Activated naive CD4-positive, alpha-beta T cell (primary cell): ENCODE results near the gene LSR.
"Not testable (repeated sequence)": the region's sequence is repeated elsewhere in the genome, so short reads cannot be mapped to it uniquely, and the experiment has no call there.

Source experiments
- DNase-seq, 4 experiments: peaks; one replicate each; lab custom pipeline; 2025; lab: John Stamatoyannopoulos, UW

The LSR gene

DNA sequence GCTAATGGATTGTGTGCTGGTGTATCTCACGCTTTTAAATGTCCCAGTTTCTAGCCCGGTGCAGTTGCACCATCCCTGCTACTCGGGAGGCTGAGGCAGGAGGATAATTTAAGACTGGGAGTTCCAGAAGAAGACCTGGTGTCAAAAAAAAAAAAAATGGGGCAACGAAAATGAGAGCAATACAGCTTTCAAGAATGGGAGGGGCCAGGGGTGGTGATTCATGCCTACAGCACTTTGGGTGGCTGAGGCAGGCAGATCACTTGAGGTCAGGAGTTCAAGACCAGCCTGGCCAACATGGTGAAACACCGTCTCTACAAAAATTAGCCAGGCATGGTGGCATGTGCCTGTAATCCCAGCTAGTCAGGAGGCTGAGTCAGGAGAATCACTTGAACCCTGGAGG, 37.3 kb downstream of the LSR start:
- DNase-seq = not testable (repeated sequence)

DNA sequence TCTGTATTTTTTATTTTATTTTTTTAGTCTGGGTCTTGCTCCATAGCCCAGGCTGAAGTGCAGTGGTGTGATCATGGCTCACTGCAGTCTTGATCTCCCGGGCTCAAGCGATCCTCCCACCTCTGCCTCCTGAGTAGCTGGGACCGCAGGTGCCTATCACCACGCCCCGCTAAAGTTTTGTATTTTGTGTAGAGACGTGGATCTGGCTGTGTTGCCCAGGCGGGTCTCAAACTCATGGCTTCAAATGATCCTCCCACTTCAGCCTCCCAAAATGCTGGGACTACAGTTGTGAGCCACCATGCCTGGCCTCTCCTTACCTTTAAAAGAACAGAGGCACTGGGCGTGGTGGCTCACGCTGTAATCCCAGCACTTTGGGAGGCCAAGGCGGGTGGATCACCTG, 38.9 kb downstream of the LSR start:
- DNase-seq = no peak

DNA sequence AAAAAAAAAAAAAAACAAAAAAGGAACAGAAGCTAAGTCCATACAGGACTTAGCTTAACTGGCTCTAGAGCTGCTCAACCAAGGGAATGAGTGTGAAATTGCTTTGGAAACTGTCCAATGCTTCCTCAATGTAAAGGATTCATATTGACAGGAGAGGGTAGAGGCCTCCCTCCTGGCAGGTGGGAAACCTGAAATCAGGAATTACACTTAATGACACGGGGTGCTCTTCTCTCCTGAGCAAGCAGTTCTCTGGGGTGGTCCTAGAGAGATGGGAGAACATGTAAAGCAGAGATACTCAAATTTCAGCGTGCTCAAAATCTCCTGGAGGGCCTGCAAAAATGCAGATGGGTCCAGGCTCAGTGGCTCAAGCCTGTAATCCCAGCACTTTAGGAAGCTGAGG, 39.5 kb downstream of the LSR start:
- no peak for DNase-seq

DNA sequence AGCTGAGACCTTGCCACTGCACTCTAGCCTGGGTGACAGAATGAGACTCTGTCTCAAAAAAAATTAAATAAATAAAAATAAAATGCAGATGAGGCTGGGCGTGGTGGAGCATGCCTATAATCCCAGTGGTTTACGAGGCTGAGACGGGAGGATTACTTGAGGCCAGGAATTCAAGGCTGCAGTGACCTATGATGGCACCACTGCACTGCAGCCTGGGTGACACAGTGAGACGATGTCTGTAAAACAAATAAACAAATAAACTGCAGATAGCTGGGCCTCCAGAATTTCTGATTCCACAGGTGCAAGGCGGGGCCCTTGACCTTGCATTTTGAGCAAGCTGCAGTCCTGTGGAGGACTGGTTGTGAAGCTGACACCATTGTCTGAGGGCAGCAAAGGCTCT, 40.1 kb downstream of the LSR start:
- DNase-seq = no peak

DNA sequence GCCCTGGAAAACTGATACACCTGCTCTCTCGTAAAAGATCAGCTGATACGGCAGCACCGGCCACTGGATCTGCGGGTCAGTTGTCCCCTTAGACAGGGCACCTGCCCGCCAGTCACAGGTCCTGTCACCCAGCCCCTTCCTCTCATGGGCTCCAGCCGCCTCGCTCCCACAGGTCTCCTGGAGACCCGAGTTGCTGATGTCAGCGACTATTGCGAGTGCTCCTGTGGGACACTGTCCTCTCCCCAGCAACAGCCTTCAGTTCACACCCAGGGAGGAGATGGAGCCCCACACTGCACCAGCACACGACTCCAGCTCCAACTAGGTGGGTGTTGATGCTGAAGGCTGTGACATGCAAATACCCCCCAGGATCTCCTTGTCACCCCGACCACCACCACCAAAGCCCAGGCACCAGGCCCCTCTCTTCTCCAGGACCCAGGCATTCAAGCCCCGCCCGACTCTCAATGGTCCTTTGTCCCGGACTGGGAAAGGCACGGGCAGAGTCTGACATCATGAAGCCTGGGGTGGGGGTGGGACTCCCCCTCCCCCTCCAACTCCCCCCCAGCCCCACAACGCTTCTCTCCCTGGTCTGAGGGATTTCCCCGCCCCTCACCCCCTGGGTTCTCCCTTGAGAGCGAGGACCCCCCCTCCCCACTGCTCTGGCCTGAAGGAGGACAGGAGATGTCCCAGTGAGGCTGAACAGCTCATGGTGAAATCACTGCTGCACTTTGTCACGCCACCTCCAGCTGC, 41.8 kb downstream of the LSR start:
- no peak for DNase-seq

DNA sequence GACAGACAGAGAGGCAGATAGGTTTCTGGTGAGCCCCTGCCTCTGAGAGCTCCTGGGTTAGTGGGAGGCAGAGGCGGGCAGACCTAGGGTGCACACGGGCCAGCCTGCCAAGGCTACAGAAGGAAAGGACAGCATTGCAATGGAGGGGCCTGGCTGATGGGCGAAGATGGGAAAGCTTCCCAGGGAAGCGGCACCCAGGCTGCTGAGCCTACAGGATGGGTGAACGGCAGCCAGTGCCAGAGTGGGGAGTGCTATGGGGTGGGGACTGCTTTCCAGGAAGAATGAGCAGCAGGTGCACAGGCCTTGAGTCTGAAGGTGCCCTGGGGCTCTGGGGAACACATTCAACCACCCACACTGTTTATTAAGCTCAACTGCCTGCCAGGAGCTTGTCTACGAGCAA, 42.5 kb downstream of the LSR start:
- no peak for DNase-seq

DNA sequence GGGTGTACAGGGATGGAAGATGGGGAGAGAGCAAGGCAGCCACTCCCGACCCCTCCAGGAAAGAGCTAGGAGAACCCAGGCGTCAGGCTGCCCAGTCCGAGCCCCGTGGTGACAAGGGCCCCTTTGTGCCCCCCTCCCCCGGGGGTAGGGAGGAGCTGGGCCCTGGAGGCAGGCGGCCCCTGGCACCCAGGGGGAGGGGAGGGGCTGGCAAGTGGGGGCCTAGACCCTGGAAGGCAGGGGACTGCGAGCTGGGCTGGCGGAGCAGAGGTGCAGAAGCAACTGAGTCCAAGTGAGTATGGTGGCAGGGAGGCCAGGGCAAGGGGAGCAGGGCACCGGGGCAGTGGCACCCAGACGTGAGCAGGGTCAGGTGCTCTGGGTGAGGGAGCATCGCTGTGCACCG, 43.1 kb downstream of the LSR start, which contains the start of gene MAG:
Gene MAG, plus strand, starts transcription at position 246 of the 400 bp plus-strand sequence. CDS start 3,248 bp downstream, outside the sequence.
- no peak for DNase-seq

DNA sequence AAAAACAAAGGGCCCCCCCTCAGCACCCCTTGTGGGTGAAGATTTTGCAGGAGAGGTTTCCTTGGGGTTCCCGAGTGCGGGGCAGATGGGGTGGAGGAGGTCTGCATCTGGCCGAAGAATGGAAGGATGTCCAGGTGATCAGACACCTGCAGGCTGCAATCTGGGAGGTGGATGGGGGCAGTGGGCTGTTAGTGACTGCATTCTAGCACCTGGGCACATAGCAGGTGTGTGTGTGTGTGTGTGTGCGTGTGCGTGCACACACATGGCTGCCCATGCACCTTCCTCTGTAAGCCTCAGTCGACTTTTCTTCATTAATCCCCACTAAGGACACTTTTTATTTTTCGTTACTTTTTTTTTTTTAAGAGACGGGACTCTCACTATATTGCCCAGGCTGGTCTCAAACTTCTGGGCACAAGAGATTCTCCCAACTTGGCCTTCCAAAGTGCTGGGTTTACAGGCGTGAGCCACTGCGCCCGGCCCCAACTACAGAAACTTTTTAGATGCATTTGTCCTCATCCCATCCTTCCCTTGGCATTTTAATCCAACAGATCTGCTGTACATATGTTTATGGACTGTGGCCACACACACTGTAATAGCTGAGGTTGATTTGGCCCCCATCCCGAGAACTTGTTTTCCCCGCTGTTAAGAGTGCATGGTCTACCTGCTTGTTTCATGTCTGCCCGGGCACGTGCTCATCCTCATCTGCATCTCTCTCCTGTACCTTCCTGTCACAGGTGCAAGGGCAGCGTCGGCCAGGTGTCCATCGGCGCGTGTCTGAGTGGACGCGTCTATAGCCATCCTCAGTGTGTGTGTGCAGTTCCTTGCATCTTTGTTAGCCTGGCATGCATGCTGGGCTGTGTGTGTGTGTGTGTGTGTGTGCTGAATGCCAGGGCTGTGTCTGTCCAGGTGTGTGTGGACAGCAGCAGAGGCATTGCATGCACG, 43.9 kb downstream of the LSR start:
- no peak for DNase-seq

DNA sequence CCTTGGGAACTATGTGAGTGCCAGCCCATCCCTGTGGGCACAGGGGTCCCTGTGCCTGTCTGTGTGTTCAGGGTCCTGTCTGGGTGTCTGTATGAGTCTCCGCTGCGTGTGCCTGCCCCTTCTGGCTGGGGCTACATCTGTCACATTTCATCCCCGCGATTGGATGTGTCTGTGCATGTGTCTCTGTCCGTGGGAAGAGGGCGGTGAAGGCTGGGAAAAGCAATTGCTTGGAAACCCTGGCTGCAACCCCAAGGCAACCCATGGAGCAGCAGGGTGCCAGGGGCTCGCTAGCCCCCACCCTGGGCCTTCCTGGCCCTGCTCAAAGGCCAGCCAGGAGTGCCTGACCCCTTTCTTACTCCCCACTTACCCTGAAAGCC, 44.5 kb downstream of the LSR start:
- no peak for DNase-seq

DNA sequence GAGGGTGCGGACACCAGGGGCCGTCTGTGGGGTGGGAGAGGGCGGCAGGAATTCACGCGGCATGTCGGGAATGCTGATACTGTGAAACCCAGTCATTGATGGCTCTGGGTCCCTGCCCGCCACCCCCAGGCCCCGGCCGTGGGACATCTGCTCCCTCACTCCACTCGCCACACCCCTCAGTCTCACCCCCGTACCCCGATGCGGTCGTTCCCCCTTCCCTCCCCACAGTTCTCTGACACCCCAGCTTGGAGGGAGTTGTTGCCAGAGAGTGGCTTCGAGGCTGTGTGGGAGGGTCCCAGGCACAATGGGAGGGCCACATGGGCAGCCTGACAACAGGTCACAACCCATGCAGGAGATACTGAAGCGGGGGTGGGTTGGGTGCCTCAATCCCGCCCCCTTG, 45.0 kb downstream of the LSR start:
- DNase-seq = no peak

DNA sequence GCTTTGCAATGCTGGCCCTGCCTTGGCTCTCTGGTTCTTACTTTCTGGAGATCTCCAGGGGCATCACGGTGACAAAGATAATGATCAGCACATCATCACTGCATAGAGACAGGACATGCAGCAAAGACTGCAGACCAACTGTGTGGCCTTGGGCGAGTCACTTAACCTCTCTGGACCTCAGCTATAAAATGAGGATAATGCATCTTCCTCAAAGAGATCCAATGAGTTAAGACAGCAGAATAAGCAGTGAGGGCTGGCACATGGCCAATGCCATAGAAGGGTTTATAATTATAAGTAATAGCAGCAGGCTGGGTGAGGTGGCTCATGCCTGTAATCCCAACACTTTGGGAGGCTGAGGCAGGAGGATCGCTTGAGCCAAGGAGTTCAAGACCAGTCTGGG, 45.5 kb downstream of the LSR start:
- no peak for DNase-seq

DNA sequence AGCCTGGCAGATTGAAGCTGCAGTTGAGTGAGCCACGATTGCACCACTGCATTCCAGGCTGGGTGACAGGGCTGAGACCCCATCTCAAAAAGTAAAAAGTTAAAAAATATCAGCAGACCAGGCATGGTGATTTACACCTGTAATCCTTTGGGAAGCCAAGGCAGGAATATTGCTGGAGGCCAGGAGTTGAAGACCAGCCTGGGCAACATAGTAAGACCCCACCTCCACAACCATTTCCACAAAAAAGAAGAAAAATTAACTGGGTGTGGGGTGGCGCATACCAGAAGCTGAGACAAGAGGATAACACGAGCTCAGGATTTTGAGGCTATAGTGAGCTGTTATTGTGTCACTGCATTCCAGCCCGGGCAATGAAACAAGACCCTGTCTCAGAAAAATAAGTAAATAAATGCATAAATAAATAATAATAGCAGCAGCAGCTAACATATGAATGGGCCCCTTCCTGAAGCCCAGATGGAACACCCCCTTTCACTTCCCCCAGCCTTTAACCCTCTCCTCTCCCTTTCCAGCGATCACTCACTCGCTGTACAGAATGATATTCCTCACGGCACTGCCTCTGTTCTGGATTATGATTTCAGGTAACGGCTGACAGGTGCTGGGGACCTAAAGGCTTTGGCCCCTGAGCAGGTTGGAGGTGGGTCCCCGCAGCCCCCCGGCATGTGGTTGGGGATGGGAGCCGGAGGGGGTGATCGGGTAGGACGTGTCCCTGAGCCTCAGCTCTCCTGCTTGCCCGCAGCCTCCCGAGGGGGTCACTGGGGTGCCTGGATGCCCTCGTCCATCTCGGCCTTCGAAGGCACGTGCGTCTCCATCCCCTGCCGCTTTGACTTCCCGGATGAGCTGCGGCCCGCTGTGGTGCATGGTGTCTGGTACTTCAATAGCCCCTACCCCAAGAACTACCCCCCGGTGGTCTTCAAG, 46.3 kb downstream of the LSR start:
- no peak for DNase-seq

DNA sequence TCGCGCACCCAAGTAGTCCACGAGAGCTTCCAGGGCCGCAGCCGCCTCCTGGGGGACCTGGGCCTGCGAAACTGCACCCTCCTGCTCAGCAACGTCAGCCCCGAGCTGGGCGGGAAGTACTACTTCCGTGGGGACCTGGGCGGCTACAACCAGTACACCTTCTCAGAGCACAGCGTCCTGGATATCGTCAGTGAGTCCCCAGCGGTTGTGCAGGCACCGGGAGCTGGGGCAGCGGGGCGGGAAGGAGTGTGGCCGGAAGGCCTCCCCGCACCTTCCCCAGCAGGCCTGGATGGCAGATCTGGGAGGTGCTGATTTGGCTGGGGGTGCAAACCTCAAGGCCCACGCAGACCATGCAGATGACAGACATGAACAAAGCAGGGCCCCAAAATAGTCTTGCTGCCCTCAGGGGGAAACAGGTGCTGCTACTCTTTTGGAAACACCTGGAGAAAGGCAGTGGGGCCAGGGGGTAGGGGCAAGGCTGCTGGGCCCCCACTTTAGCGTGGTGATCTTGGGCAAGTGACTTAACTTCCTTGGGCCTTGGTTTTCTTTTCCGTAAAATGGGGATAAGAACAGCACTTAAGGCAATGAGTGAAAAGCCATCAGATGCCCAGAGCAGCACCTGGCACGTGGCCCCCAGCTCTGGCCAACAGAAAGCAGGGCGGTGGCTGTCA, 47.1 kb downstream of the LSR start:
- DNase-seq = peak in 2 of 4 experiments; percentile 29 to 38

DNA sequence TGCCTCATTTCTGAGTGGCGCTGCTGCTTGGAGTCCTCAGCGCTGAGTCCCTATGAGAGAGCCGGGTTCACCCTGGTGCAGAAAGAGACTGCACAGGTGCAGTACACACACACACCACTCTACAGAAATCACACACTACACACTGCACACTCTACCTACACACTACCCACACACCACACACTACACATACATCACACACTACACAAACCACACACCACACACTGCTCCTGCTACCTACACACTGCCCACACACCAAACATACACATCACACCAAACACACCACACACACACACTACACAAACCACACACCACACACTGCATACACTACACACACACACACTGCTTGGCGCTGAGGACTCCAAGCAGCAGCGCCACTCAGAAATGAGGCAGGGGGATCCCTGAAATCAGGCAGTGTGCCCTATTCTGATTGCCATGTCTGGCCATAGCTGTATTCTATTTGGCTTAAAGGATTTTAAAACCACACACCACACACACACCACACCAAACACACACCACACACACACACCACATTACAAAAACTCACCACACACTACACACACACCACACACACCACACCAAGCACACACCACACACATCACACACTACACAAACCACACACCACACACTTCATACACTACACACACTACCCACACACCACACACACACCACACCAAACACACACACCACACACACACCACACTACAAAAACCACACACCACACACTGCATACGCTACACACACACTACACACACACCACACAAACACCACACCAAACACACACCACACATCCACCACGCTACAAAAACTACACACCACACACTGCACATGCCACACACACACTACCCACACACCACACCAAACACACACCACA, 48.1 kb downstream of the LSR start:
- no peak for DNase-seq

DNA sequence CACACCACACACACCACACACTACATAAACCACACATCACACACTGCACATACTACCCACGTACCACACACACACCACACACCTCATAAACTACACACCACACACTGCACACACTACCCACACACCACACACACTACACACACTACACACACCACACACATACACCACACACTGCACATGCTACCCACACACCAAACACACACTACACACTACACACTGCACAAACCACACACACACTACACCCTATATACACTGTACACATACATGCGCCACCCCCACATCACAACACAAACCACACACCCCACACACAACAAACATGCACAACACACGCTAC, 48.7 kb downstream of the LSR start:
- DNase-seq = no peak

DNA sequence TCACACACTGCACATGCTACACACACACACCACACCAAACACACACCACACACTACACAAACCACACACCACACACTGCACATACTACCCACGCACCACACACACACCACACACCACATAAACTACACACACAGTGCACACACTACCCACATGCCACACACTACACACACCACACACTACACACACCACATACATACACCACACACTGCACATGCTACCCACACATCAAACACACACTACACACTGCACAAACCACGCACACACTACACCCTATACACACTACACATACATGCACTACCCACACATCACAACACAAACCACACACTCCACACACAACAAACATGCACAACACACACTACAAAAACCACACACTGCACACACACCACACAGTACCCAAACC, 49.1 kb downstream of the LSR start:
- no peak for DNase-seq

DNA sequence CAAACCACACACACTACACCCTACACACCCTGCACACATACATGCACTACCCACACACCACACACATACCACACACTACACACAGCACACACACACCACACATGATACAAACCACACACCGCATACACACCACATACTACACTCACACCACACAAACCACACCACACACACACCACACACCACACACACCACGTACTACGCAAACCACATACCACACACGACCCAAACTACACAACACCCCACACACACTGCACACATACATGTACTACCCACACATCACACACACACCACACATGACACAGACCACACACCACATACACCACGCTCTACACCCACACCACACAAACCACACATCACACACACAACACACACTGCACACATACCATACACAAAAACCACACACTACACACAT, 49.8 kb downstream of the LSR start:
- DNase-seq = no peak

DNA sequence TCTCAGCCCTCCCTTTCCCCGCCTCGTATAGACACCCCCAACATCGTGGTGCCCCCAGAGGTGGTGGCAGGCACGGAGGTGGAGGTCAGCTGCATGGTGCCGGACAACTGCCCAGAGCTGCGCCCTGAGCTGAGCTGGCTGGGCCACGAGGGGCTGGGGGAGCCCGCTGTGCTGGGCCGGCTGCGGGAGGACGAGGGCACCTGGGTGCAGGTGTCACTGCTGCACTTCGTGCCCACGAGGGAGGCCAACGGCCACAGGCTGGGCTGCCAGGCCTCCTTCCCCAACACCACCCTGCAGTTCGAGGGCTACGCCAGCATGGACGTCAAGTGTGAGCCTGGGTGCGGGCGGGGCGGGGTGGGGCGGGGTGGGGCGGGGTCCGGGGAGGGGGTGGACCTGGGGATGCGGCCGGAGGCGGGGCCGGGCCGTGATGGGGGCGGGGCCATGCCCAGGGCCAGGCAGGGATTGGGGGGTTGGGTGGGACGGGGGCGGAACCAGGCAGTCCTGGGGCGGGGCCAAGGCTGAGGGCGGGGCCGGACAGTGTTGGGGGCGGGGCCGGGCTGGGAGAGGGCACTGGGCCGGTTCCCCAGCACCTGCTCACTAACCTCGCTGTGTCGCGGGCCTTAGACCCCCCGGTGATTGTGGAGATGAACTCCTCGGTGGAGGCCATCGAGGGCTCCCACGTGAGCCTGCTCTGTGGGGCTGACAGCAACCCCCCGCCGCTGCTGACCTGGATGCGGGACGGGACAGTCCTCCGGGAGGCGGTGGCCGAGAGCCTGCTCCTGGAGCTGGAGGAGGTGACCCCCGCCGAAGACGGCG, 50.9 kb downstream of the LSR start:
- no peak for DNase-seq

DNA sequence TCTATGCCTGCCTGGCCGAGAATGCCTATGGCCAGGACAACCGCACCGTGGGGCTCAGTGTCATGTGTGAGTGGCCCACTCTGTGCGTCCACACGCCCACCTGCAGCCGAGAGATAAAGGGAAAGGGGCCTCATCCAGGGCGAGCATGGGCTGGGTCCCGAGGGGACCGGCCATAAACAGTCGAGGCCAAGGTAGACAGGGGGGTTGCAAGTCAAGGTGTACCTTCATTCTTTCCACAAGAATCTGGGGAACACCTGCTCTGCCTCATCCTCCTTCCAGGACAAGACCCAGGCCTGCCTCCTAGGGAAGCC, 51.5 kb downstream of the LSR start:
- no peak for DNase-seq

DNA sequence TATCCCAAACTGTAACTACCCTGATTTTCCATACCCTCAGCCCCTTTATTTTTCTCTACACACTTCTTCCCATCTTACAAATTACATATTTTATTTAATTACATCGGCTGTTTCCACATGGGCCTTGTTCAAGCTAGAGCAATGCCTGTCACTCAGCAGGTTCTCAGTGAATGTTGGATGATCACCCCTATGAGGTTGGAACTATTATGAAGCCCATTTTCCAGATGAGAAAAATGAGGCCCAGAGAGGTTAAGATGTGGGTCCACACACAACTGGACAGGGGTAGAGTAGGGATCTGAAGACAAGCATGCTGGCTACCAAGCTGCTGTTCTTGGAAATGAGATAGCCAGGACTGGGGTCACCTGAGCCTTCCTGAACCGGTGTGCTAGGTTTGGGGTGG, 53.2 kb downstream of the LSR start:
- DNase-seq = no peak
